Measurements from ENCODE around the gene EXOSC7. TPM values are rescaled to one million over a fixed set of nuclear protein-coding genes. Genes with fewer than 3 reads are reported as not detected.

The EXOSC7 gene
- total RNA-seq, 2 experiments from 2014 or later = 35.8 to 40.2 TPM

- ChIA-PET CTCF (interaction anchor here (1.7 kb wide), 1 partner anchor 16 kb away, joined by 4 read pairs; no protein-coding TSS in a partner anchor), POLR2A (no interaction called here)
- peaks cover 47% of the 10 kb centered on the region for H3K36me3 Mint-ChIP-seq (ENCODE audit: low read depth)
- DNase-seq = no peak
- no peaks in the 10 kb centered on the region for H3K27me3 Mint-ChIP-seq
- H3K27ac Mint-ChIP-seq = no peak overlapping the region
- no peak overlapping the region for H3K4me3 Mint-ChIP-seq
- H3K9me3 Mint-ChIP-seq = no peaks in the 10 kb centered on the region
- peaks cover 44% of the 10 kb centered on the region for H3K4me1 Mint-ChIP-seq
These were observed 13.1 kb downstream of the EXOSC7 start for GRCh38 chr3:44989141-44989540.

DNA sequence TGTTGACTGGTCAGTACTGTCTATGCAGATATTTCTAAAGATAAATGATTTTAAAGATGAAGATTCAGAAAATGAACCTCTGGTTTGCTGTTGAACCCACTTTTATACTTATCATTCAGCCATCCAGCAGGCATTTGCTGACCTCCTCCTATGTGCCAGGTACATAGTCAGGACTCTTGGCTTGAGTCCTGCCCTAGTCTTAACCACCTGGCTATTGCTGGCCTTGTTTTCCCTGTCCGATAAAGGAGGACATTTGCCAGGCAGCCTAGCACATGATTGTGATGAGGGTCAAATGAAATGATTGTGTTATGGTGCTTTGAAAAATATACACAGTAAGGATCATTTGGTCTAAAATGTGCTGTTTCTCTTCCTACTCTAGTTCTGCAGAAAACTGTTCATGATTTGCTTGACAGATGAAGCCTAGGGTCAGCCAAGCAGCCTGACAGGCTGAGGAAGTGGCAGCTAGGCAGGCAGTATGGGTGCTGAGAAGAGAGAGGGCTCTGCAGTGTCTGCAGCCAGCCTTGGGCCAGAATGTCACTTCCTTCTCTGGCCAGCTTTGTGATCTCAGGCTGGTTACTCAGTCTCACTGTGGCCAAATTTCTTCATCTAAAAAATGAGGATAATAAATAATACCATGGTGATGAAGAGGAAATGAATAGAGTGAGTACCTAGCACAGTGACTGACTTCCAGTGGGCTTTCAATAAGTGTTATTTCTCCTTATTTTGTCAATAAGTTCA, 13.8 kb downstream of the EXOSC7 start:
- H3K27me3 Mint-ChIP-seq = no peaks in the 10 kb centered on the region
- no peak overlapping the region for H3K27ac Mint-ChIP-seq
- CTCF ChIA-PET = no interaction called here
- H3K9me3 Mint-ChIP-seq = no peaks in the 10 kb centered on the region
- H3K36me3 Mint-ChIP-seq (ENCODE audit: low read depth) = peaks cover 50% of the 10 kb centered on the region
- H3K4me3 Mint-ChIP-seq = no peak overlapping the region
- POLR2A ChIA-PET = no interaction called here
- no peak for DNase-seq
- peaks cover 39% of the 10 kb centered on the region for H3K4me1 Mint-ChIP-seq

- Mint-ChIP-seq H3K27me3 (no peaks in the 10 kb centered on the region), H3K4me1 (peaks cover 44% of the 10 kb centered on the region), H3K27ac (peak overlapping the region; percentile 72), H3K4me3 (no peak overlapping the region), H3K36me3 (ENCODE audit: low read depth) (peaks cover 52% of the 10 kb centered on the region), H3K9me3 (no peaks in the 10 kb centered on the region)
- no peak for DNase-seq
- CTCF ChIA-PET = interaction anchor here (1.8 kb wide), 1 partner anchor 8 kb away, joined by 8 read pairs; no protein-coding TSS in a partner anchor
- POLR2A ChIA-PET = no interaction called here
These were observed 15.3 kb downstream of the EXOSC7 start for GRCh38 chr3:44991326-44991725.

DNA sequence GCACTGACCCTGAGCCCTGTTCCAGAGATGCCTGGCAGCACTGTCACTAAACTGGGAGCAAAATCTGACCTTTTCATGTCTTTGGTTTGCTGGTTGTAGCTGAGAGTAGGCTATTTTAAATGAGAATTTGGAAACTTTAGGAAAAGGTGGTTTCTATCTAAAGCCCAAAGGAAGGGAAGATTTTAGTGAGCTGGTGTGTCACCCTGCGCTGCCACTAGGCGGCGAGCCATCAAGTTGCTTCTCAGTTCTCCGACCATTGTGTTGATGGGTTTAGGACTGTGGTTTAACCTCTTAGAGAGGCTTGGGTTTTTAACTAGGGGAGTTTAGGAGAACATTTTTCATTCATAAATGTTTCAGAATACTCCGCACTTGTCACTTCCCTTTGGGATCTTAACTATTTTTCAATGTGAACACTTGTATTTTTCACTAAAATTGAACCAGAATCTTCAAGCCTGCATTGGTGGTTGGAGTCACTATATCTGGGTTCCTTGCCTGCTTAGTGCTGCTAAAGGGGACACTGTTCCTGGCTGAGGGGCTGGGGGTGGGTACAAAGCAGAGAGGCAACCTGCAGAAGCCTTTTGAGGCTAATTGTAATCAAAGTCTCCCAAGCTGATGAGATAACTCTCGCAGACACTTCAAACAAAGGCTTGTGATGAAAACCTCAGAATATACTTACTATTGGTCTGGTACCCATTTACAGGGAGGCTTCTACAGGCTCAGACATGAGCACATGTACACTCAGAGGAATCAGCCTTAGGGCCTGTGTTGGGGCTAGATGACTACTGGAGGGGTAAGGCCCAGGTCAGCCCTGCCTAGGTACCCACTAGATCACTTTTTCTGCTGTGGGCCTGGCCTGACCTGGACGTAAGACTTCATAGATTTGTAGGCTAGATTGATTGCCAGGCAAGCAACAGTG, 16.8 kb downstream of the EXOSC7 start:
- Mint-ChIP-seq H3K27me3 (no peaks in the 10 kb centered on the region), H3K4me3 (no peak overlapping the region), H3K27ac (no peak overlapping the region), H3K36me3 (ENCODE audit: low read depth) (peaks cover 61% of the 10 kb centered on the region), H3K9me3 (no peaks in the 10 kb centered on the region), H3K4me1 (peaks cover 46% of the 10 kb centered on the region)
- POLR2A ChIA-PET = interaction anchor here (0.7 kb wide), 1 partner anchor 1639 kb away, joined by 4 read pairs; no protein-coding TSS in a partner anchor
- CTCF ChIA-PET = interaction anchor here (0.6 to 1.8 kb wide), 5 partner anchors 8 to 46 kb away, joined by 3 to 8 read pairs (median 4); partner anchors contain the start of genes EXOSC7 and ZDHHC3
- DNase-seq = no peak

GRCh38 chr3:44993471-44994205, 17.6 kb downstream of the EXOSC7 start:
- DNase-seq = no peak
- H3K4me3 Mint-ChIP-seq = no peak overlapping the region
- POLR2A ChIA-PET = no interaction called here
- H3K27me3 Mint-ChIP-seq = no peaks in the 10 kb centered on the region
- H3K27ac Mint-ChIP-seq = no peak overlapping the region
- H3K9me3 Mint-ChIP-seq = no peaks in the 10 kb centered on the region
- H3K4me1 Mint-ChIP-seq = peaks cover 46% of the 10 kb centered on the region
- peaks cover 62% of the 10 kb centered on the region for H3K36me3 Mint-ChIP-seq (ENCODE audit: low read depth)
- CTCF ChIA-PET = no interaction called here

DNA sequence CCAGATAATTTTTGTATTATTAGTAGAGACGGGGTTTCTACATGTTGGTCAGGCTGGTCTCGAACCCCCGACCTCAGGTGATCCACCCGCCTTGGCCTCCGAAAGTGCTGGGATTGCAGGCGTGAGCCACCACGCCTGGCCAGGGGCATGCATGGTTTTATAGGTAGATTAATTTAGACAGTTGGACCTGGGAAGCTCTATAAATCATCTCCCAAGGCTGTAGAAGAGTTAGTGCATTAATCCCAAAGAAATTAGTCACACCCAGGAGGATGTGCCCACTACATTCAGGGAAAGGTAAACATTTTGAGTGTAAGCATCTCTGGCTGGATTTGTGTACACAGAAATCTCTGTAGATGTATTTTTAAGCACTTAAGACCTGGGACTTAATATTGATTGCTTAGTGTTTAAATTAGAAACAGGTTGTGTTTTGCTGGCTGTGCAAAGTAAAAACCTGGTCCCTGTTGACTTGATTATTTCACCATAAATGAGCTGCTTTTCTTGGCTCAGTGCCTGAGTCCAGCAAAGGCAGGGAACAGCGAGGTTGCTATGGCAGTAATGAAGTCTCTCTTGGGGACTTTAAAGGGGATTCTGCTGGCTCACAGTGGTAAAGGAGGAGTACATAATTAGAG, 19.2 kb downstream of the EXOSC7 start:
- H3K9me3 Mint-ChIP-seq = no peaks in the 10 kb centered on the region
- H3K4me1 Mint-ChIP-seq = peaks cover 46% of the 10 kb centered on the region
- no peaks in the 10 kb centered on the region for H3K27me3 Mint-ChIP-seq
- CTCF ChIA-PET = no interaction called here
- H3K36me3 Mint-ChIP-seq (ENCODE audit: low read depth) = peaks cover 68% of the 10 kb centered on the region
- no peak for DNase-seq
- no peak overlapping the region for H3K27ac Mint-ChIP-seq
- H3K4me3 Mint-ChIP-seq = no peak overlapping the region
- POLR2A ChIA-PET = no interaction called here

- Mint-ChIP-seq H3K27ac (no peak overlapping the region), H3K27me3 (no peaks in the 10 kb centered on the region), H3K9me3 (no peaks in the 10 kb centered on the region), H3K4me1 (peaks cover 35% of the 10 kb centered on the region), H3K36me3 (ENCODE audit: low read depth) (peaks cover 65% of the 10 kb centered on the region), H3K4me3 (no peak overlapping the region)
- ChIA-PET CTCF (interaction anchor here (1.3 to 1.8 kb wide), 3 partner anchors 10 to 659 kb away, joined by 4 to 7 read pairs (median 5); no protein-coding TSS in a partner anchor), POLR2A (interaction anchor here (0.5 to 0.6 kb wide), 2 partner anchors 20 to 601 kb away, joined by 4 to 6 read pairs; no protein-coding TSS in a partner anchor)
- DNase-seq = no peak
These were observed 20.5 kb downstream of the EXOSC7 start for GRCh38 chr3:44996556-44996969.

GRCh38 chr3:44999782-45000181, 23.7 kb downstream of the EXOSC7 start:
- DNase-seq = no peak
- H3K27me3 Mint-ChIP-seq = no peaks in the 10 kb centered on the region
- peaks cover 25% of the 10 kb centered on the region for H3K4me1 Mint-ChIP-seq
- peaks cover 2% of the 10 kb centered on the region for H3K9me3 Mint-ChIP-seq
- no peak overlapping the region for H3K4me3 Mint-ChIP-seq
- H3K36me3 Mint-ChIP-seq (ENCODE audit: low read depth) = peaks cover 64% of the 10 kb centered on the region
- no peak overlapping the region for H3K27ac Mint-ChIP-seq
- ChIA-PET CTCF (no interaction called here), POLR2A (no interaction called here)

DNA sequence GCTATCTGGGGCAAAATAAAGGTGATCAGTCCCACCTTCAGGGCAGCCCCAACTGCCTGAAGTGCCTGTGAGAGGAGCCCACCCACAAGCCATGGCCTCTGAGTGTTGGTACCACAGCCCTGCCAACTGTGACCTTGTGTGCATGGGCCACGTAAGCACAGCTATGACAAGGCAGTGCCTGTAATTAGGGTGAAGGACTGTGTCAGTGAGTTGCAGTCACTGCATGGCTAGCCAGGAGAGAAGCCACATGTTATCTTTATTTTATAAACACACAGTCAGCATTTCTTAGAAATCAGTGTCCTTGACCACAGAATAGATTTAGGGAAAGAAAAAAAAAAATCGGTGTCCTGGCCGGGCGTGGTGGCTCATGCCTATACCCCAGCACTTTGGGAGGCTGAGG, 24.8 kb downstream of the EXOSC7 start:
- ChIA-PET POLR2A (no interaction called here), CTCF (interaction anchor here (1.3 kb wide), 1 partner anchor 8 kb away, joined by 3 read pairs; no protein-coding TSS in a partner anchor)
- peaks cover 30% of the 10 kb centered on the region for H3K4me1 Mint-ChIP-seq
- DNase-seq = no peak
- H3K9me3 Mint-ChIP-seq = peaks cover 7% of the 10 kb centered on the region
- H3K4me3 Mint-ChIP-seq = no peak overlapping the region
- H3K27me3 Mint-ChIP-seq = no peaks in the 10 kb centered on the region
- peaks cover 69% of the 10 kb centered on the region for H3K36me3 Mint-ChIP-seq (ENCODE audit: low read depth)
- peak overlapping the region; percentile 36 for H3K27ac Mint-ChIP-seq

GRCh38 chr3:45001738-45002137, 25.7 kb downstream of the EXOSC7 start:
- H3K4me3 Mint-ChIP-seq = no peak overlapping the region
- H3K9me3 Mint-ChIP-seq = peaks cover 7% of the 10 kb centered on the region
- no peaks in the 10 kb centered on the region for H3K27me3 Mint-ChIP-seq
- peaks cover 63% of the 10 kb centered on the region for H3K36me3 Mint-ChIP-seq (ENCODE audit: low read depth)
- H3K27ac Mint-ChIP-seq = no peak overlapping the region
- peaks cover 24% of the 10 kb centered on the region for H3K4me1 Mint-ChIP-seq
- DNase-seq = no peak
- ChIA-PET CTCF (interaction anchor here (1.3 kb wide), 1 partner anchor 9 kb away, joined by 3 read pairs; no protein-coding TSS in a partner anchor), POLR2A (no interaction called here)

GRCh38 chr3:45002139-45002660, 26.2 kb downstream of the EXOSC7 start:
- Mint-ChIP-seq H3K36me3 (ENCODE audit: low read depth) (peaks cover 65% of the 10 kb centered on the region), H3K27me3 (no peaks in the 10 kb centered on the region), H3K9me3 (peaks cover 7% of the 10 kb centered on the region), H3K4me1 (peaks cover 24% of the 10 kb centered on the region), H3K27ac (peak overlapping the region; percentile 15), H3K4me3 (no peak overlapping the region)
- CTCF ChIA-PET = no interaction called here
- DNase-seq = no peak
- POLR2A ChIA-PET = no interaction called here

DNA sequence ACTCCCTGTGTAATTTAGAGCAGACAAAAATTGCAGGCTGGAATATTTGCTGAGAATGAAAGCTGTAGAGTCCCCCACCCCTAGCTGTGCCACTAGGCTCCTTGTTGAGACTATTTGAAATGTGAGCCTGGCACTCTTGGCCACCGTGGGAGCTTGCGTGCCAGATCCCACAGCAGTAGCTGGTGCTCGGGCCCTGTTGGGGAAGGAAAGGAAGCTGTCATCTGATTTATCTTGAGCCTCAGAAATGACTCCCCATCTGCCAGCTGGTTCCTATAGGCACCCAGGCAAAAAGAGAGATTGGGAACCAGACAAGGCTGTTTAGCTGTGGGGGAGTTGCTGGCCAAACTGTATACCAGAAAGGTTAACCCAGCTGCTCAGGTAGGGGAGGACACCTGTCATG, 26.7 kb downstream of the EXOSC7 start:
- peaks cover 7% of the 10 kb centered on the region for H3K9me3 Mint-ChIP-seq
- peaks cover 25% of the 10 kb centered on the region for H3K4me1 Mint-ChIP-seq
- H3K4me3 Mint-ChIP-seq = no peak overlapping the region
- POLR2A ChIA-PET = no interaction called here
- H3K36me3 Mint-ChIP-seq (ENCODE audit: low read depth) = peaks cover 64% of the 10 kb centered on the region
- H3K27ac Mint-ChIP-seq = peak overlapping the region; percentile 15
- no peak for DNase-seq
- no peaks in the 10 kb centered on the region for H3K27me3 Mint-ChIP-seq
- CTCF ChIA-PET = no interaction called here
